Inferior parietal cortex (tissue), 1 donor: ENCODE data around the gene IL1RAPL1.
"Not testable (repeated sequence)": the region's sequence is repeated elsewhere in the genome, so short reads cannot be mapped to it uniquely, and the experiment has no call there.

Experiments used
- DNase-seq: peaks from one replicate; pipeline ENCODE4 v3.0.0-alpha.2; 2016; ENCODE audit errors: extremely low spot score

IL1RAPL1 gene

GRCh38 chrX:28626515-28626914 is 39.3 kb downstream of the IL1RAPL1 start:
- DNase-seq = no peak

- DNase-seq = no peak
These were observed 40.9 kb downstream of the IL1RAPL1 start for GRCh38 chrX:28628120-28628519.

- no peak for DNase-seq
These were observed 51.5 kb downstream of the IL1RAPL1 start for GRCh38 chrX:28638775-28639174.

DNA sequence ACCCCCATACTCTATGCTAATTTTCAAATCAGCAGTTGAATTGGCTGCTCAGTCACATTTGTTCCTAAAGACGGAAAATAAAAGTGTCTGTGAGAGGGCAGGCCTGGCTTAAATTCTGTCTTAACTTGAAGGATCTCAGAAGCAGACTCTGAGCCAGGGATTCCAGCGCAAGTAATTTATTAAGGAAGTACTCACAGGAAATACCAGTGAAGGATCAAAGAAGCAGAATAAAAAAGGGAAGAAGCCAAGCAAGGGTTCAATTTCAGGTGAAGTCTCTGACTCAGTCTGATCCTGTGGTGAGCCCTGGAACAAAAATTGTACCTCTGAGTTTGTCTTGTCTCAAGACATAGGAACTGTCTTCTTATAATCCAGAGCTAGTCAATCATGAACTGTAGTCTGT is 52.2 kb downstream of the IL1RAPL1 start:
- DNase-seq = no peak

- DNase-seq = no peak
These were observed 62.3 kb downstream of the IL1RAPL1 start for GRCh38 chrX:28649541-28649940.

DNA sequence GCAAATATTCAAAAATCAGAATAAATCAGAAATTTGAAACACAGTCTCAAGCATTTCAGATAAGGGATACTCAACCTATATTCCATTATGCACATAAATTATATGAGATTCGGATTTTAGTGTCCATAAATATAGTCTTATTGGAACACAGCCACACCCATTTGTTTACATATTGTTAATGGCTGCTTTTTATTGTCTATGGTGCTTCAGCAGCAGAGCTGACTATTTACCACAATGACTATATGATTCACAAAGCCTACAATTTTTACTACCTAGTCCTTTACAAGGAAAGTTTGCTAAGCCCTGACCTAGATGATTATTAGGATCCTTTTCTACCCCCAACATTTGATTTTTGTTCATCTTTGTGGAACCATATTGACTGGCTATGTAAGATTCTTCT is 63.9 kb downstream of the IL1RAPL1 start:
- no peak for DNase-seq

DNA sequence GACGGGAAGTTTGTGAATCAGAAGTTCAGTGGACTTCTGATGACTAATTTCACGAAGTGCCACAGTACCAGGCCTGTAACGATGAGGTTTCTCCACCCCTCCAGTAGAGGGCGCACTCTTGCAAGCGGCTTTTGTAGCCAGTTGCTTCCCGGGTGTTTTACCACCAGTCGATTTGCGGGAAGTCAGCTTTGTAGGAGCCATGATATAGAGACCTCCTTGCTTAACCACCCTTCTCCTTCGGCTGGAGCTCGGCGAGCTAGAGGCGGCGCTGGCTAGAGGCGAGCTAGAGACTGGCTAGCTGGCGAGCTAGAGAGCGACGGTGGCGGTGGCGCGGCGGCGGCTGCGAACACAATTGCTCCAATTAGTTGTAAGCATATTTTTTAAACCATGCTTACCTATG is 72.0 kb downstream of the IL1RAPL1 start:
- DNase-seq = no peak

GRCh38 chrX:28665778-28666177 is 78.5 kb downstream of the IL1RAPL1 start:
- DNase-seq = no peak

DNA sequence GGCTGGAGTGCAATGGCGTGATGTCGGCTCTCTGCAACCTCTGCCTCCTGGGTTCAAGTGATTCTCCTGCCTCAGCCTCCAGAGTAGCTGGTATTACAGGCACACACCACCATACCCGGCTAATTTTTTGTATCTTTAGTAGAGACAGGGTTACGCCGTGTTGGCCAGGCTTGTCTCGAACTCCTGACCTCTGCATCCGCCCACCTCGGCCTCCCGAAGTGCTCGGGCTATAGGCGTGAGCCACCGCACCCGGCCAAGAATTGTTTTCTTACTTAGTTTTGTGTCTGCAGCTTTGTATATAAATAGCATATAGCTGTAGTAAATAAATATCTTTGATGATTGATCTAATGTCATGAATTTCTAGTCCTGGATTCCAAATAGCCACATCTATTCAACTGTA is 81.1 kb downstream of the IL1RAPL1 start:
- DNase-seq = no peak

DNA sequence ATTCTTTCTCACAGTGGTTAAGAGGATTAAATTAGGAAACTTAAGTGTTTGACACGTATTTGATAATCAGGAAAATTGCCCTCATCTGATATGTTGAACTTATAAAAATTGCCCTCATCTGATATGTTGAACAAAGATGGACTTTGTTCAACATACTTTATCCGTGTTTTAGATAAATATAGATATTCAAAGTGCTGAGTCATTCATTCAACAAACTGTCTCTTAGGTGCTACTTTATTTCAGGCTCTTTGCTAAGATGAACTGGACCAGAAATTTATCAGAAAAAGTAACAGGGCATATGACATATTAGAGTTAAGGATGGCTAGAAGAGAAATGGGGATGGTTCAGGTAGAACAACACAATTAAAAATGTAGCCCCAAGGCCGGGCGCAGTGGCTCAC is 81.7 kb downstream of the IL1RAPL1 start:
- DNase-seq = no peak

DNA sequence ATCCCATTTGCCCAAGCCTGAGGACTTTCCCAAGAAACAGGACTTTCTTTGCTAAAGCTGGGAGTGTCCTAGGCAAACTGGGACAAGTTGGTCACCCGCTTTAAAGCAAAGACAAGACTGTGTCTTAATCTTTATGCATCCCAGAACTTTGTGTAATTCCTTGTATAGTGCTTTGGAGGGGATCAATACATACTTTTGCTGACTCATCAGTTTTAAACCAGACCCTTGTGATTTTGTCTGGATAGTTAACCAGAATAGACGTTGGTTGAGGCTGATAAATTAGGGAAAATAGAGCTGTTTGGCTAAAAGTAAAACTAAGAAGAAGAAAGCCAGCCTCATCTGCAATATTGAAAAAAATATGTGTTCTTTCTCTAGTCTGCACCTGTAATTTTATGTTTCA is 82.8 kb downstream of the IL1RAPL1 start:
- no peak for DNase-seq

DNA sequence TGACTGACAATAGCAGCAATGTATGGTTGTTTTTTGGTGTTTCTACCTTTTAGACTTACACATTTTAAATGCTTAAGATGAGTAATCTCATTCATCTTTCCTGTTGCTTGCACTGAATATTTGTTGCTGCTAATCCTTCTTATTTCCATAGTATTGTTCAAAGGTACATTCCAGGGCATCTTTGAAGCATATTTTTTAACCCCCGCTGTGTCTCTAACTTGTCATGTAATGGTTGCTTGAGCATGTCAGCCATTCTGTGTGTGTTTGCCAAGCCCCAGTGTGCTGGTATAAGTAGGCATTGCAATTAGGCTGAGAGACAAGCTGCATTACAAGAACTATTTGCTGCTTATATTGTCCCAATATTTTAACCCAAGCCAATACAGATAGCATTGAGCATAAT is 87.9 kb downstream of the IL1RAPL1 start:
- no peak for DNase-seq

GRCh38 chrX:28693101-28693500 is 105.9 kb downstream of the IL1RAPL1 start:
- DNase-seq = peak; percentile 33

- DNase-seq = no peak
These were observed 110.5 kb downstream of the IL1RAPL1 start for GRCh38 chrX:28697732-28698131.

DNA sequence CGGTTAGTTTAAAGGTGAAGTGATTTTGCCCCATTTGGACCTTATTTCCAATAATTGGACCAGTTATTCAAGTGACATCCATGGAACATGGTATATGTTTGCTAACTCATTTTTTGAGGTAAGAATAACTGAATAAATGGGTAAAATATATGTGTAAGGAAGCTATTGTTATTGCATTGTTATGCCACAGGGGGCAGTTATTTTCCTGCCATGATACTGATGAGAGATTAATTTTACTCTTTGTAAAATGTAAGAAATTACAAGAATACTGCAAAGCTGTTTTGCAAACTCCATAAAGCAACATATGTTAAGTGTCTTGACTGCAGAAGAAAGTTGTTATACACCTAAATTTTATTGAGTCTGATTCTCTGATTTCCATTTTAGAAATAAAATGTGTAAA is 114.0 kb downstream of the IL1RAPL1 start:
- no peak for DNase-seq

- DNase-seq = no peak
These were observed 119.7 kb downstream of the IL1RAPL1 start for GRCh38 chrX:28706964-28707363.

DNA sequence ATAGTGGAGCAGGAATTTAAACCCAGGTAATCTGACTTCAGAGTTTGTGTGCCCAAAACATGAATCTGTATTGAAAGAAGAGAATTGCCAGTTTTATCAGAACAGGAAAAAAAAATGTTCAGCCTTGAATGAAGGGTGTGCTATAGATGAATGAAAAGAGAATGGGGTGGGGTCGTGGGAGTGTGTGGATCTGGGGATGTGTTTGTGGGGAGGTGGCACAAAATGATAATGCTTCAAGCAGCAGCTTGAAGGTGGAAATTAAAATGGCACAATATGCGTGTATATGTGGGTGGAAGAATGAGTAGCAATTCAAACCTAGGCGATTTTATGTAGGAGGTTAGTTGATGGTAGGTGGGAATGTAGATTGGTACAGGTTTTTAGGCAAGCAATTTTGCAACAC is 122.2 kb downstream of the IL1RAPL1 start:
- DNase-seq = no peak

- no peak for DNase-seq
These were observed 130.6 kb downstream of the IL1RAPL1 start for GRCh38 chrX:28717864-28718263.

DNA sequence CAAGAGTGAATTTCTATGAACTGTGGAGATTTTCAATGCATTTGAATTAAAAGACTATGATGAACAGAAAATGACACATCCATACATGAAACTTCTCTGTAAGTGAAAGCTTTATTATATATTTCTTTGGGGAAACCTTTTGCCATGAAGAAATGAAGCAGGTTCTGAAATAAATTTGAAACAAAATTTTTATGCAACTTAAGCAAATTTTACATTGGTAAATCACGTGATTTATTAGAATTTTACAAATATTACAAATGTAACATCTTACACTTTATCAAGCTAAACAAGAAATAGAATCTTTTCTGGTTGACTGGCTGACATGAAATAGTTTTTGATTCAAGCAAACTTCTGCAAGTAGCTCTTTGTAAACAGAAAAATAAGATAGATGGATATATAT is 131.2 kb downstream of the IL1RAPL1 start:
- DNase-seq = no peak

- DNase-seq = no peak
These were observed 132.4 kb downstream of the IL1RAPL1 start for GRCh38 chrX:28719620-28720019.

- DNase-seq = no peak
These were observed 165.1 kb downstream of the IL1RAPL1 start for GRCh38 chrX:28752330-28752729.

- no peak for DNase-seq
These were observed 168.9 kb downstream of the IL1RAPL1 start for GRCh38 chrX:28756175-28756574.

GRCh38 chrX:28756647-28757046 is 169.4 kb downstream of the IL1RAPL1 start:
- DNase-seq = no peak

GRCh38 chrX:28757290-28757689 is 170.0 kb downstream of the IL1RAPL1 start:
- no peak for DNase-seq

DNA sequence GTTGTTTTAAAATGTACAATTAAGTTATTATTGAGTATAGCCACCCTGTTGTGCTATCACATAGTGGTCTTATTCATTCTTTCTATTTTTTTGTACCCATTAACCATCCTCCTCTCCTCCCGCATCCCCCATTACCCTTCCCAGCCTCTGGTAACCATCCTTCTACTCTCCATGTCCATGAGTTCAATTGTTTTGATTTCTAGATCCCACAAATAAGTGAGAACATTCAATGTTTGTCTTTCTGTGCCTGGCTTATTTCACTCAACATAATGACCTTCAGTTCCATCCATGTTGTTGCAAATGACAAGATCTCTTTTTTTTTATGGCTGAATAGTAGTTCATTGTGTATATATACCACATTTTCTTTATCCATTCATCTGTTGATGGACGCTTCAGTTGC is 179.3 kb downstream of the IL1RAPL1 start:
- DNase-seq = not testable (repeated sequence)
